ENCODE measurements around the gene MAT2B. TPM values are rescaled to one million over a fixed set of nuclear protein-coding genes. Genes with fewer than 3 reads are reported as not detected.
"Not testable (repeated sequence)": the region's sequence is repeated elsewhere in the genome, so short reads cannot be mapped to it uniquely, and the experiment has no call there.

MAT2B gene
- polyA plus RNA-seq, 2 donors, result 26.9 to 35.0 TPM

DNA sequence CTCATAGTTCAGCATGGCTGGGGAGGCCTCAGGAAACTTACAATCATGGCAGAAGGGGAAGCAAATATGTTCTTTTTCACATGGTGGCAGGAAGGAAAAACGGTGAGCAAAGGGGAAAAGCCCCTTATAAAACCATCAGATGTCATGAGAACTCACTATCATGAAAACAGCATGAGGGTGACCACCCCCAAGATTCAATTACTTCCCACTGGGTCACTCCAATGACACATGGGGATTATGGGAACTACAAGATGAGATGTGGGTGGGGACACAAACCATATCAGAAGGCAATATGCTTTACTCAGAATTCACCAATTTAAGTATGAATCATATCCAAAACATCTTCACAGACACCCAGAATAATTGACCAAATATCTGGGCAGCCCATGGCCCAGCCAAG, 19.7 kb downstream of the MAT2B start:
- Histone ChIP-seq H3K36me3 (ENCODE audit: control insufficient read depth in 2 of 2, insufficient read depth in 2 of 2, low read length in 1 of 2) (no peaks in the 10 kb centered on the region), H3K27ac (ENCODE audit: low read depth in 2 of 2, low read length in 1 of 2) (no peak overlapping the region), H3K4me3 (ENCODE audit: low read depth in 1 of 2, low read length in 2 of 2) (no peak overlapping the region), H3K9me3 (ENCODE audit: control insufficient read depth in 2 of 2, insufficient read depth in 1 of 2, low read depth in 1 of 2, low read length in 1 of 2) (no peaks in the 10 kb centered on the region), H3K27me3 (ENCODE audit: control insufficient read depth in 1 of 2, insufficient read depth in 2 of 2, low read length in 2 of 2) (no peaks in the 10 kb centered on the region), H3K4me1 (ENCODE audit: control insufficient read depth in 2 of 2, insufficient read depth in 2 of 2, low read length in 1 of 2) (no peaks in the 10 kb centered on the region)
- 80 to 92% methylated on average over 1 of the region's 1 CpG for WGBS, 2 donors

DNA sequence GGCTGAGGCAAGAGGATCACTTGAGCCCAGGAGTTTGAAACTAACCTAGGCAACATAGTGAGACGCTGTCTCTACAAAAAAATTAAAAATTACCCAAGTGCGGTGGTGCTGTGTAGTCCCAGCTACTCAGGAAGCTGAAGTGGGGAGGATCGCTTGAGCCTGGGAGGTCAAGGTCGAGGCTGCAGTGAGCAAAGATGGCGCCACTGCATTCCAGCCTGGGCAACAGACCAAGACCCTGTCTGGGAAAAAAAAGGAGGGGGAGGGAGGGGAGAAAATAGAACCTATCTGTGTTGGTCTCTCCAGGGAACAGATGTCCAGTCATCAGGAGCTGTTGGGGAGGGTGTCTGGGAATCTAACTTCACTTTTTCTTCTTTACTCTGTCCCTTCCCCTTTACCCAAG, 24.3 kb downstream of the MAT2B start:
- no peaks in the 10 kb centered on the region for H3K36me3 ChIP-seq (ENCODE audit: control insufficient read depth in 2 of 2, insufficient read depth in 2 of 2, low read length in 1 of 2)
- no peak overlapping the region for H3K4me3 ChIP-seq (ENCODE audit: low read depth in 1 of 2, low read length in 2 of 2)
- no peaks in the 10 kb centered on the region for H3K4me1 ChIP-seq (ENCODE audit: control insufficient read depth in 2 of 2, insufficient read depth in 2 of 2, low read length in 1 of 2)
- 73 to 76% methylated on average over 5 of the region's 5 CpGs for WGBS, 2 donors
- no peak overlapping the region for H3K27ac ChIP-seq (ENCODE audit: low read depth in 2 of 2, low read length in 1 of 2)
- no peaks in the 10 kb centered on the region for H3K27me3 ChIP-seq (ENCODE audit: control insufficient read depth in 1 of 2, insufficient read depth in 2 of 2, low read length in 2 of 2)
- no peaks in the 10 kb centered on the region for H3K9me3 ChIP-seq (ENCODE audit: control insufficient read depth in 2 of 2, insufficient read depth in 1 of 2, low read depth in 1 of 2, low read length in 1 of 2)

DNA sequence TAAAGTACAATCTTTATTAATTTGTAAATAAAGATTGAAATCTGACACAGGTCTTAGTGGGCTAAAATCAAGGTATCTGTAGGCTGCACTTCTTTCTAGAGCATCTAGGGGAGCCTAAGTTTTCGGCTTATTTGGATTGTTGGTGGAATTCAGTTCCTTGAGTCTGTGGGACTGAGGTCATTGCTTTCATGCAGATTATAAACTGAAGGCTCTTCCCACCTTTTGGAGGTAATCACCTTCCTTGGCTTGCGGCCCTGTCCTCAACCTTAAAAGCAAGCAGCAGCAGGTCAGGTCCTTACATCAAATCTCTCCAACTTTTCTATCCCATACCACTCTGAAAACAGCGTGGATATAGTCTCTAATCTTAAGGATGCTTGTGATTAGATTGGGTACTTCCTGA, 25.9 kb downstream of the MAT2B start:
- WGBS, 2 donors, result 65 to 74% methylated on average over 3 of the region's 3 CpGs
- H3K9me3 ChIP-seq (ENCODE audit: control insufficient read depth in 2 of 2, insufficient read depth in 1 of 2, low read depth in 1 of 2, low read length in 1 of 2), result no peaks in the 10 kb centered on the region
- no peaks in the 10 kb centered on the region for H3K4me1 ChIP-seq (ENCODE audit: control insufficient read depth in 2 of 2, insufficient read depth in 2 of 2, low read length in 1 of 2)
- H3K27ac ChIP-seq (ENCODE audit: low read depth in 2 of 2, low read length in 1 of 2), result no peak overlapping the region
- no peak overlapping the region for H3K4me3 ChIP-seq (ENCODE audit: low read depth in 1 of 2, low read length in 2 of 2)
- H3K36me3 ChIP-seq (ENCODE audit: control insufficient read depth in 2 of 2, insufficient read depth in 2 of 2, low read length in 1 of 2), result no peaks in the 10 kb centered on the region
- no peaks in the 10 kb centered on the region for H3K27me3 ChIP-seq (ENCODE audit: control insufficient read depth in 1 of 2, insufficient read depth in 2 of 2, low read length in 2 of 2)

DNA sequence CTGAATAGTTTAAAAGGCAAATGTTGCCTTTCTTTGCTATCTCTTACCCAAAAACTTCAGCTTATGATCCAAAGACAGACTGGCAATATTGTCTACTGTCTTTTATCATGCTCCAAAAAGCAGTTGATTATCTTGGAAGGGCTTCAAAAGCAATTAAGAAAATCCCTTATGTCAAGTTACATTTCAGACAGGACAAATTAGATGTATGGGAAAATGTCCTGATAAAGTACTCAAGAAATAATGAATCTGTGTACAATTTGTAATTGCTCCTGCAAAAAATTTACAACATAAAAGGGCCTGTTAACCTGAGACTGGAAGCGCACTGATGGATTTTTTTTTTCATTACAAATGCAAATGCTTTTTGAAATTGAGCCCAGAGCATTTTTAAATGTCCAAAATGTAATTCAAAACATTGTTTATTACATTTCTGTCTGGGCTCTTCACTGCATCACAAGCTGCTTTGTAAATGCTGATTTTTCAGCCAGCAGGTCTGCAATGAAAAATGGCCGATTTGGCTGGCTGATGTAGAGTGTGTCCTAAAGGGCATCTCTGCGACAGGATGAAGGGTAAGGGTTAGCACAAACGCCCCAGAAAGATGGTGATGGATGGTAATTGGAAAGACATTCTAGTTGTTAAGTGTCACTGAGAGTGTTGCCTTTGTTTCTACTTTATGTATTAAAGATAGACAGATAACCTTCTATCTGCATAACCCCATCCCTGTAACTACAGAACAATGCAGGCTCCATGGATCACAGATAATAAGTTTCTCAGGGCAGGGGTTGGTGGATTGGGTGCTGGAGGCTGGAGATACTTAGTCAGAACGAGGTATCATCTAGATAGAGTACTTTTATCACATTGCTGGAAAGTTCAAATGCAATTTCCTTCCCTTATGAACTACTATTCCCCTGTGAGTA, 27.0 kb downstream of the MAT2B start:
- H3K9me3 ChIP-seq (ENCODE audit: control insufficient read depth in 2 of 2, insufficient read depth in 1 of 2, low read depth in 1 of 2, low read length in 1 of 2), result no peaks in the 10 kb centered on the region
- H3K4me1 ChIP-seq (ENCODE audit: control insufficient read depth in 2 of 2, insufficient read depth in 2 of 2, low read length in 1 of 2), result no peaks in the 10 kb centered on the region
- no peak overlapping the region for H3K27ac ChIP-seq (ENCODE audit: low read depth in 2 of 2, low read length in 1 of 2)
- H3K4me3 ChIP-seq (ENCODE audit: low read depth in 1 of 2, low read length in 2 of 2), result no peak overlapping the region
- no peaks in the 10 kb centered on the region for H3K27me3 ChIP-seq (ENCODE audit: control insufficient read depth in 1 of 2, insufficient read depth in 2 of 2, low read length in 2 of 2)
- no peaks in the 10 kb centered on the region for H3K36me3 ChIP-seq (ENCODE audit: control insufficient read depth in 2 of 2, insufficient read depth in 2 of 2, low read length in 1 of 2)
- WGBS, 2 donors, result 40 to 54% methylated on average over 5 of the region's 5 CpGs

DNA sequence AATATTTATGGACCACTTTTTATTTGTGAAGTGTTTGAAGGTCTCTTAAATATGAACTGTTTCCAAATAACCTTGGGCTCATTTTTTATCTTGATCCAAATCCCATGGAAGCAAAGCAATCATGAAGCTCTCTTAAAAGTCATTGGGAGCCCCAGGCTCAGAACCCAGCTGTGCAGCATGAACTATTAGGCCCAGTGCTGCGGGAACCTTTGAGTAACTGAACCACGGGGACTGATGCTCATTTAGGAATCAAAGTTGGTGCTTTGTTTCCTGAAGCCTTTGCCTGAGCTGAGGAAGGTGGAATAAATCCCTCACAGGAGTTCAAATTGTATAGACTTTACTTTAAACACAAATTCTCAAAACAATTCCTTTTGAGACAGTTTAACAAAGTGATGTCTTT, 27.8 kb downstream of the MAT2B start:
- WGBS, 2 donors, result 53 to 66% methylated on average over 2 of the region's 2 CpGs
- Histone ChIP-seq H3K27me3 (ENCODE audit: control insufficient read depth in 1 of 2, insufficient read depth in 2 of 2, low read length in 2 of 2) (no peaks in the 10 kb centered on the region), H3K36me3 (ENCODE audit: control insufficient read depth in 2 of 2, insufficient read depth in 2 of 2, low read length in 1 of 2) (no peaks in the 10 kb centered on the region), H3K9me3 (ENCODE audit: control insufficient read depth in 2 of 2, insufficient read depth in 1 of 2, low read depth in 1 of 2, low read length in 1 of 2) (no peaks in the 10 kb centered on the region), H3K27ac (ENCODE audit: low read depth in 2 of 2, low read length in 1 of 2) (no peak overlapping the region), H3K4me1 (ENCODE audit: control insufficient read depth in 2 of 2, insufficient read depth in 2 of 2, low read length in 1 of 2) (no peaks in the 10 kb centered on the region), H3K4me3 (ENCODE audit: low read depth in 1 of 2, low read length in 2 of 2) (no peak overlapping the region)

GRCh38 chr5:163534492-163535094, 29.2 kb downstream of the MAT2B start:
- no peaks in the 10 kb centered on the region for H3K36me3 ChIP-seq (ENCODE audit: control insufficient read depth in 2 of 2, insufficient read depth in 2 of 2, low read length in 1 of 2)
- H3K27ac ChIP-seq (ENCODE audit: low read depth in 2 of 2, low read length in 1 of 2), result no peak overlapping the region
- H3K4me1 ChIP-seq (ENCODE audit: control insufficient read depth in 2 of 2, insufficient read depth in 2 of 2, low read length in 1 of 2), result no peaks in the 10 kb centered on the region
- no peak overlapping the region for H3K4me3 ChIP-seq (ENCODE audit: low read depth in 1 of 2, low read length in 2 of 2)
- H3K9me3 ChIP-seq (ENCODE audit: control insufficient read depth in 2 of 2, insufficient read depth in 1 of 2, low read depth in 1 of 2, low read length in 1 of 2), result no peaks in the 10 kb centered on the region
- no peaks in the 10 kb centered on the region for H3K27me3 ChIP-seq (ENCODE audit: control insufficient read depth in 1 of 2, insufficient read depth in 2 of 2, low read length in 2 of 2)
- 34 to 60% methylated on average over 2 of the region's 2 CpGs for WGBS, 2 donors

- 75 to 82% methylated on average over 3 of the region's 3 CpGs for WGBS, 2 donors
- Histone ChIP-seq H3K27me3 (ENCODE audit: control insufficient read depth in 1 of 2, insufficient read depth in 2 of 2, low read length in 2 of 2) (no peaks in the 10 kb centered on the region), H3K27ac (ENCODE audit: low read depth in 2 of 2, low read length in 1 of 2) (no peak overlapping the region), H3K4me3 (ENCODE audit: low read depth in 1 of 2, low read length in 2 of 2) (no peak overlapping the region), H3K4me1 (ENCODE audit: control insufficient read depth in 2 of 2, insufficient read depth in 2 of 2, low read length in 1 of 2) (no peaks in the 10 kb centered on the region), H3K9me3 (ENCODE audit: control insufficient read depth in 2 of 2, insufficient read depth in 1 of 2, low read depth in 1 of 2, low read length in 1 of 2) (no peaks in the 10 kb centered on the region), H3K36me3 (ENCODE audit: control insufficient read depth in 2 of 2, insufficient read depth in 2 of 2, low read length in 1 of 2) (no peaks in the 10 kb centered on the region)
Observed at GRCh38 chr5:163535290-163535689, 29.9 kb downstream of the MAT2B start.

DNA sequence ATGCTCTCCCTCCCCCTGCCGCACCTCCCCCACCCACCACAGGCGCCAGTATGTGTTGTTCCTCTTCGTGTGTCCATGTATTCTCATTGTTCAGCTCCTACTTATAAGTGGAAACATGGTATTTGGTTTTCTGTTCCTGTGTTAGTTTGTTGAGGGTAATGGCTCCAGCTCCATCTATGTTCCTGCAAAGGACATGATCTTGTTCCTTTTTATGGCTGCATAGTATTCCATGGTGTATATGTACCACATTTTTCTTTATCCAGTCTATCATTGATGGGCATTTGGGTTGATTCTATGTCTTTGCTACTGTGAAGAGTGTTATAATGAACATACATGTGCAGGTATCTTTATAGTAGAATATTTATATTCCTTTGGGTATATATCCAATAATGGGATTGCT, 31.0 kb downstream of the MAT2B start:
- H3K9me3 ChIP-seq (ENCODE audit: control insufficient read depth in 2 of 2, insufficient read depth in 1 of 2, low read depth in 1 of 2, low read length in 1 of 2), result not testable (repeated sequence)

DNA sequence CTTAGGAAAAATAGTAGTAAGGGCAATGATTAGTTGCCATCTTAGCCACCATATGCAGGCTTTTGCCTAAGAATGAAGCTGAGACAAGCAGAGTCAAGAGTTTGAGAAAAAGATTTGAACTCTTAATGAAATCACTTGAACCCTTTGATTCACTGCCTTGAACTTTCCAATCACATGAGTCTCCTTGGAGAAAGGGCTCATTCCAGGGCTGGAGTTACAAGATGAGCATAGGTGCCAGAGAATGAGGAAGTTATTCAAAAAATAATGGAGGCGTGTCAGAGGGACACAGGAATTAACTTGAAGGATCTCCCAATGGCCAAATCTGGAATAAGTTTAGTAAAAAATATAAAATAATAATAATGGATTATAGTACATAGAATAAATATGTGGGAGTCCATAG, 35.3 kb downstream of the MAT2B start:
- Histone ChIP-seq H3K9me3 (ENCODE audit: control insufficient read depth in 2 of 2, insufficient read depth in 1 of 2, low read depth in 1 of 2, low read length in 1 of 2) (no peaks in the 10 kb centered on the region), H3K4me1 (ENCODE audit: control insufficient read depth in 2 of 2, insufficient read depth in 2 of 2, low read length in 1 of 2) (no peaks in the 10 kb centered on the region)
- WGBS, 2 donors, result 68 to 88% methylated on average over 1 of the region's 1 CpG

More for the DNA sequence above, 31.0 kb downstream of the MAT2B start:
- WGBS, 2 donors, result 91 to 97% methylated on average over 3 of the region's 3 CpGs
- H3K36me3 ChIP-seq (ENCODE audit: control insufficient read depth in 2 of 2, insufficient read depth in 2 of 2, low read length in 1 of 2); H3K27ac ChIP-seq (ENCODE audit: low read depth in 2 of 2, low read length in 1 of 2); H3K4me3 ChIP-seq (ENCODE audit: low read depth in 1 of 2, low read length in 2 of 2); H3K27me3 ChIP-seq (ENCODE audit: control insufficient read depth in 1 of 2, insufficient read depth in 2 of 2, low read length in 2 of 2); H3K4me1 ChIP-seq (ENCODE audit: control insufficient read depth in 2 of 2, insufficient read depth in 2 of 2, low read length in 1 of 2): not testable (repeated sequence)

DNA sequence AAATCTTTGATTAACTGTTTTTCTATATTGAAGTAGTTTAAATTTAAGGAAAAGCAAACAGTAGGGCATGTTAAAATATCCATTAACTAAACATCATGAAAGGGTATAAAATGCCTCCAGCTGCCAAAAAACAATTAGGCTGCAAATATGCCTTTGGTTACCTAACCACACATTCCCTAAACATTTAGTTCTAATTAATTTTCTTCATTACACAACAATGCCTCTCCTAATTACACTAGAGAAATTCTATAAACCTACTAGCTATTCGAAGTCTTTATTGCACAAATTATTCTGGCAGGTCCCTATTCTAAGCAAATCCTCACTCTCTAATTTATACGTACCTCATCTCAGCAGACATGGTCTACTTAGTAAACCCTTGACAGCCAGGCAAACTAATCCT, 37.4 kb downstream of the MAT2B start:
- H3K9me3 ChIP-seq (ENCODE audit: control insufficient read depth in 2 of 2, insufficient read depth in 1 of 2, low read depth in 1 of 2, low read length in 1 of 2), result no peaks in the 10 kb centered on the region
- H3K4me3 ChIP-seq (ENCODE audit: low read depth in 1 of 2, low read length in 2 of 2), result no peak overlapping the region
- H3K27me3 ChIP-seq (ENCODE audit: control insufficient read depth in 1 of 2, insufficient read depth in 2 of 2, low read length in 2 of 2), result no peaks in the 10 kb centered on the region
- 80 to 89% methylated on average over 2 of the region's 2 CpGs for WGBS, 2 donors
- H3K36me3 ChIP-seq (ENCODE audit: control insufficient read depth in 2 of 2, insufficient read depth in 2 of 2, low read length in 1 of 2), result no peaks in the 10 kb centered on the region
- H3K27ac ChIP-seq (ENCODE audit: low read depth in 2 of 2, low read length in 1 of 2), result no peak overlapping the region
- H3K4me1 ChIP-seq (ENCODE audit: control insufficient read depth in 2 of 2, insufficient read depth in 2 of 2, low read length in 1 of 2), result no peaks in the 10 kb centered on the region

More for the DNA sequence above, 35.3 kb downstream of the MAT2B start:
- no peak overlapping the region for H3K27ac ChIP-seq (ENCODE audit: low read depth in 2 of 2, low read length in 1 of 2)
- no peak overlapping the region for H3K4me3 ChIP-seq (ENCODE audit: low read depth in 1 of 2, low read length in 2 of 2)
- no peaks in the 10 kb centered on the region for H3K27me3 ChIP-seq (ENCODE audit: control insufficient read depth in 1 of 2, insufficient read depth in 2 of 2, low read length in 2 of 2)
- H3K36me3 ChIP-seq (ENCODE audit: control insufficient read depth in 2 of 2, insufficient read depth in 2 of 2, low read length in 1 of 2), result no peaks in the 10 kb centered on the region
